GM12892 (cell line): ENCODE measurements around the gene NADSYN1.

Experiments
- POLR2A ChIP-seq: IDR thresholded peaks from 2 replicates; pipeline ENCODE4 v1.6.1; 2011; ENCODE audit warnings: low read depth, low read length, control low read depth
- TAF1 ChIP-seq: IDR thresholded peaks from 2 replicates; pipeline ENCODE4 v1.6.1; 2011; ENCODE audit warnings: low read depth, mild to moderate bottlenecking, control low read depth, low read length, borderline replicate concordance

GRCh38 chr11:71453918-71454304, 908 bp downstream of the NADSYN1 start:
- TF ChIP-seq TAF1 (no peak), POLR2A (no peak)
